ENCODE measurements around the gene SMARCA2.

SMARCA2 gene

DNA sequence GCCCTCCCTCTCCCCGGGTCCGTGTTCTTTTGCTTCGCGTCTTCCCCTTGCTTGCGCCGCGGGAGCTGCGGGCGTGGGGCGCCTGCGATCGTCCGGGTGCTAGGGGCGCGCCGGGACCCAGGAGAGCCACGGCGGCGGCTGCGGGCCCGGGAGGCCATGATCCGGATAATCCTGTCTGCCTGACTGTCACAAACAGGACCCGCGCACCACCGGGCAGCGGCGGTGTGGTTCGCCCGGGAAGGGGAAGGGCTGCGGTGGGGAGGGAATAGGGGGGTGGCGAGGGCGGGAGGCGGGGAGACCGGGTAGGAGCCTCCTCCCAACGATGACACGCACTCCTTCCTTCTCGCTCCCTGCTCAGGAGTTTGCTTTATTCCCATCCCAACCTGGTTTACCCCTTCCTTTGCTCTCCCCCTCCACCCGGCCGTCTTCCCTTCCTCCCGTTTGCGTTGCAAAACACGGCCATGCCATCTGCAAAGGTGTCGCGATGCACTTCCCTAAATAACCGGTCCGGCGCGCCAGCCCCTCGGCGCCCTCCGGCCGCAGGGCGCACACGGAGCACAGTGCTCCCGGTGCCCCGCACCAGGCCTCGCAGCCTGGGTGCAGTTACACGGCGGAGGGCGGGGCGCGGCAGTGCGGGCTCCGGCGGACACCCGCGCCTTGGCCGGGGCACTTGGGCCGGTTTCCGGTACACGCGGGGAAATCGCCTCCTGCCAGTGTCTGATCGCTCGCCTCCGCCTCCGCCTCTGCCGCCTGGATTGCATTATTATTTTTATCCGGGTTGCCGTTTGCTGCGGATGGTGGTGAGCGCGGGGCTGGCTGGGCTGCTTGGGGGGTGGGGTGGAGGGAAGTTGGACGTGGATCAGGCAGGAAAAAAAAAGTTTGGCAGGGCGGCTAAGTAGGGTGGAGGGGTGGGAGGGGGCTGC lies 1.5 kb downstream of the SMARCA2 start:
- peak; percentile 44 for DNase-seq

DNA sequence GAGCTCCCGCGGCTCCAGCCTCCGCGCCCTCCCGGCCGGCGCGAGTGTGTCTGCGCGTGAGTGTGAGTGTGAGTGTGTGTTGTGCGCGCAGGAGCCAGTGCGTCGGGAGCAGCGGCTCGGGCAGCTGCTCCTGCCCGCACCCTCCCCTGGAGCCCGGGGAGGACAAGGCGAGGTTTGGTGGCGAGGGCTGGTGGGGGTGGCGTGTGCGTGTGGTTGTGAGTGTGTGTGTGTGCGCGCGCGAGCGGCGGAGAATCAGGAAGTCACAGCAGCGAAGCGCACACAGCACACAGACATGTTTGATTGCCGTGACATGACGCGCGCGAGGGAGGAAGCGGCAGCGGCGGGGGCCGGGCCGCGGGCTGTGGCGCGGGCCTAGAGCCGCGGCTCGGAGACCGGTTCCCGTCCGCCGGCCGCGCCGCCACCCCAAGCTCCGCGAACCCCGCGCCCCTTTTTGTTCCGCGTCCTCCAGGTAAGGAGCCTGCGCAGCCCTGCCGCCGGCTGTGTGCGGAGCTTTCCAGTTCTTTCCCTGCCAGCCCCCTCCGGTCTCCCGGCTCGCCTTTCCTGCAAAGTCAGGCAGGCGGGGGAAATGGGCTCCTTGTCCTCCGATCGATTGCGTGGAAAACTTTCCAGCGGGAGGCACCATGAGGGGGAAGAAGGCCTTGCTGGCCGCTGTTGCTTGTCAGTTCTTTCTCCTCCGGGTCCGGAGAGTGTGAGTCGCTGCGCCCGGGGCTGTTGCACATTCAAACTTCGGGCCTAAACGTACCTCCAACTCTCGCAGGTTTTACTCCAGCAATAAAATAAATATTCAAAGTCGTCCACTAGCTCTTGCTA lies 2.4 kb downstream of the SMARCA2 start:
- DNase-seq, result peak; percentile 60

DNA sequence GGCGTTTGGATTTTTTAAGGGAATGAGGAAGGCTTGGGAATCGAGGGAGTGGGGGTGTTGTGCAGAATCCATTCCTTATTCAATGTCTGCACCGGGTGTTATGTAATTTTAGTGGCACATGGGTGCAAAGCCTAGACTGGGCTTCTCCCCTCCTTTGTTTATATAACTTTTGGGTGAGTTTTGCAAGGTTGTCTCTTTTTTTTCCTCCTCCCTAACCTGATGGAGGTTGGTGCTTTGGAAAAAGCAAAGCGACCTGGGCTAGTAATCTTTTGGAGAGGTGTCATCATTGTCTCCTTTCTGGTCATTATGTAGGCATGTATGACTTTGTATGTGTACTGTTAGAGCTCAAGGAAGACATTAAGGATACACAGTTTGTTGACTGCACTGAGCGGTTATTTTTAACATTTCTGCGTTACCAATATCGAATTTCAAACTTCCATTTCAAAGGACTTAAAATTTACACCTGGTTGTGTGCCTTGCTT lies 3.1 kb downstream of the SMARCA2 start:
- DNase-seq, result no peak

DNA sequence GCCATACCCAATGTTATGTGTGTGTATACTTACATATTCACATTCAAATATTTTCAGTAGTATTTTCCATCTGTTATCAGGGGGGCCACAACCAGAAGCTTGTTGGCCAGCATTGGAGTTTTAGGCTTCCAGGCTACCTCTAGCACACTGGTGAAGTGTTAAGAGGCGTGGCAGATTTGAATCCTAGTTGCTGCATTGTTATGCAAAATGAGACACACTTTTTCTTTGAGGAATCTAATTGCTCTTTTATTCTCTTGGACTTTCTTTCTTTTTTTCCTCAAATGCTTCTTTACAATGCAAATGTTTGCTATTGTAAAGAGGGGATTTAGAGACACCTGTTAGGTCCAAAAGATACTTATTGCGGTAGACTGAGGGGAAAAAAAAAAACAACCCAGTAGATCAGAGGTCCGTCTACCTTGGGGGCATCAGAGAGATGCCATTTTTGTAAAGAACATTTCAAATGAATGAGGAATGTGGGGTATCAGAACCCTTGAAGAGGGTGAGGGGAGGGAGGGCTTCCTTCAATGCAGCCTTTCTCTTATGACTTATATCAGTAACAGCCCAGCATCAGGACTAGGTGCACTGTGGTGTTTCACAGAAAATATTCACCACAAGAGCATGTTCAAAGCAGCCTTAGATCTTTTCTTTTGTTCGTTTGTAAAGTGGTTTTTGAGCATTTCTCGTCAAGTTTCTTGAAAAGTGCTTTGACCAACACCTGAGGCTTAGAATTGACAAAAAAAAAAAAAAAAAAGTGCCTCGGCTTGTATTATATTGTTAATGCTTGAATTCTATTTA lies 3.8 kb downstream of the SMARCA2 start:
- DNase-seq, result no peak

DNA sequence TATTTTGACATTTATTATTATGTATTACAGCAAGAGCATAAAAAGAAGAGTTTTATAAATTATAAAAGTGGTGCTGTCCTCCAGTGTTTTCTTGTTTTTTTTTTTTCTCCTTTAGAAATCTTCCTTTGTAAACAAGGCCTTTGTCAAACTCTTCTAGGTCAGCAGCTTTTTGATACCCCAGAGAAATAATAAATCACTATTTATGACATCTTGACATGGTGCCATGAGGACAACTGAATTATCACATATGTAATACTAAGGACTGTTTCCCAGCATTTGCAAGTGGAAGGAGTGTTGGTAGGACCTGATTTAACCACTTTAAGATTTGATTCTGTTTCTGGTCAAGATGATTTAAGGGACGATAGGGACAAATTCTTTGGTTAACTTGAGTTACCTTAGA lies 4.6 kb downstream of the SMARCA2 start:
- no peak for DNase-seq

DNA sequence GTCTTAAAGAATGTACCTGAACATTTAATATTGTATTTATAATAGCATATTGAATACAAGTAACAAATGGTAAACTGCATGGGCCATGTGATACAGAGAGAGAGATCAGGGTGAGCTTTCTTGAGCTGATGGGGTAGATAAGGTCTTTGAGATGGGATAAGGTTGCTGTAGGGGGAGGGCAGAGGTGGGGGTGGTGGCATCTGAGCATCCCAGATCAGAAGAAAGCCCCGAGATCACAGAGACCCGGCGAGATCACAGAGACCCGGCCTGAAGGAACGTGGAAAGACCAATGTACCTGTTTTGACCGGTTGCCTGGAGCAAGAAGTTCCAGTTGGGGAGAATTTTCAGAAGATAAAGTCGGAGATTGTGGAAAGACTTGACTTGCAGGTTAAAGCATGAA lies 6.6 kb downstream of the SMARCA2 start:
- no peak for DNase-seq

DNA sequence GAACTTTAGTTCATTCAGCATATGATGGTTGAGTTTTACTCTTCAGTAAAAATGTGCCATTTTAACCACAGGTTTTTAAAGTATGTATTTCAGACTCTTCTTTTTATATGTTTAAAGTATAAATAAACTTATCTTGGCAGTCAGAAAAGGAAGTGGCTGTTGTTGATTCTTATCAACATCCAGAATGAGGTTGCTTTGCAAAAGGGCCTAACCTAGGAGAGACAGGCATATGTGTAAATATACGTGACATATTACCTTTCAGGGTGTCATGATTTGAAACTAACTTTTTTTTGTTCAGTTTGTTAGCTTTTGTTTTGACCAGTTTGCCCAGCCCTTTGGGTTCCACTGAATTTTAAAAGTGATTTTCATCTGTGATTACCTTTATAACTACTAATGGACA lies 7.4 kb downstream of the SMARCA2 start:
- DNase-seq, result no peak

DNA sequence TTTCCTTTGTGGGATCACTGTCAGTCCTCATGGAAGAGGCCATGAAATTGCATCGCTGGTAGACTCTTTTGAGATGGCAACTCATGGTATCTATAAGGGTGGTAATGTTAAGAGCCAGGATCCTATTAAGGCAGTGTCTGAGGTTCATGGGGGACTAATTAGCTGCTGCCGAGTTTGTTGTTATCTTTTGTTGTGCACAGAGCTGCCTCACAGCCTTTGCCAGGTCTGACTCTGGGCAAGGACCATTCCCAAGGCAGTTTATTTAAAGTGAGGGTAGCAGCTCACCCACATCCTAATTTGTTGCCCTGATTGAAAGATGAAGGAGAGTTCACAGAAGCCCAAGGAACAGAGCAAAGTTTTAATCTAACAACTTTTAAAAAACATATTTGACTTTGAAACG lies 7.9 kb downstream of the SMARCA2 start:
- no peak for DNase-seq

DNA sequence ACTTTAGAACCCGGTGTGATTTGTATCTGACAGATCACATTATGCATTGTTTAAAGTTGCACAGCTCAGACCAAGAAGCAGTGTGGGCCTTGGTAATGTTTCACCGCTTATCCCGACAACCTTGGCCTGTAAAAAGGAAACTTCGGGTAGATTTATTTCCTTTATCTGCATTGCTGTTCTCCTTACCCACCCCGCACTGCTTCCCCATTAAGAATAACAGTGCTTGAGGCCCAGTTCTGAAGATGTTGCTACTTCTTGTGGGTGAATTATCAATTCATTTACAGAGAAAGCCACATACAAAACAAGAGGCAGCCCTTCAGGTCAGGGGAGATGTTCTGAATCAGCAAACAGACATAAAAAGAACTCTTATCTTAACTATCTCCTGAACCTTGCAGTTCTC lies 8.4 kb downstream of the SMARCA2 start:
- DNase-seq, result no peak

DNA sequence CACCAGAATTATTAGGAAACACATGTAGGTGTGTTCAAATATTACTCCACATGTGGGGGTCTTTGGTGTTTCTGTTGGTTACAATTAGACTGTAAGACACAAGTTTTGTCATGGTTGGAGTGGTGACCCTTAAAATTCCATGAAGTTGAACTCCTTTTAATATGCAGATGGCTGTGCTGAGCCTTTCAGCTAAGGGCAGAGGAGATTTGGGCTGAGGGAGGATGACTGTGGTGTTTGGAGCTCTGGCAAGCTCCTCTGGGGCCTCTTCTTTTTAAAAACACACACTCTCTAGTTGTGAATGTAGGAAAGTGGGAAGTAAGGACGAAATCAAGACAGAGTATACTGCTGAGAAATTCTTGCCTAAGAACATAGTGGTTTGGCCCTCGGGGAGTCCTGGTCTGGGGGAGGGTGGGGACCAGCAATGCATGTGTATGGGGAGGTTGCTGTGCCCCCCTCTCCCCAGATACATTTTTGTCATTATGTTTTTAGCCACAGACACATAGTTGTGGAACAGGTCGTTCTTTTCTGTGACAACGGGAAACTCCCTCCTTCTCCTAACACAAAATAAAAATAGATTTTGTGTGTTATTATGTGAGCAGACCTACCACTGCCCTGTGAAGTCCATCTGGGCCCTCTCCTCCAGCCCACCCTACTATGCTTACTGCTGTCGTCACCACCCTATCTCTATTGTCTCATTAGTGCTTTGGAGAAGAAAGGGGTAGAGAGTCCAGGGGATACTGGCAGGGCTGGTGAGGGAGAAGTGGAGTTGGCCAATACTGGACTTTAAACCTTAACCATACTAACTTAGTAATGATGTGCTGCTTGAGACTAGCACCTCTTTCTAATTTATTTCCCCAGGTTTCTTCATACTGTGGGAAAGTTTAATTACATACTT lies 10.0 kb downstream of the SMARCA2 start:
- no peak for DNase-seq

DNA sequence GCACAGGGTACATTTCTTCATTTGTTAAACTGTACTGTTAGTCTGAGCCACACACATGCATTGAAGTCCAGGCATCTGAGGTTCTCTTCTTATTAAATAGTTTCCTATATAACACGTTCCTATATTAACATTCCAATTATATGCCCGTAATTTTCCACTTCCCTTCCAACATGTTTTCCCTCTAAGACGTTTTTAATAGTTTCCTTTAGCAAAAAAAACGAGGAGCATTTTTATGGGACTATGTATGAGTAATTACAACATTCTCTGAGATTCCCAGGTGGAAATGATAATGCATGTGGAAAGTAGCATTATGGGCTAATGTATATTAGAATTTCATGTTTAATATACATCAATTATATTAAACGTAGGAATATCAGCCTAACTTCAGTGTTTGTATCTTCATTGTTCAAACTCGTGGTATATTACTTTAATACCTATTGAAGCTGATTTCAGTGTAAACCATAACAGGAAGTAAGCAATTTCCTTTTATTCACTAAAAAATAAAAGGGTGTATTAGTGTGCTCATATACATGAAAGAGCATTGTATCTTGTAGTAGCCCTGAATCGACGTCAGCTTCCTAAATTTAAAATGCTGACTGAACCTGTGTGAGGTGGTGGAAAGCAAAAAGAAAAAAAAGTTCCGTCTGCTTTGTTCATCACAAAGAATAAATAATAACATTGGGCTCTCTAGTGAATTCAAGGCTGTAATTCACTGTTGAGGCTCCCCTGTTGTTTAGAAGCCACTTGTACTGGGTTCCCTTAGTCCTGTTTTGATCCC lies 11.3 kb downstream of the SMARCA2 start:
- DNase-seq, result no peak

DNA sequence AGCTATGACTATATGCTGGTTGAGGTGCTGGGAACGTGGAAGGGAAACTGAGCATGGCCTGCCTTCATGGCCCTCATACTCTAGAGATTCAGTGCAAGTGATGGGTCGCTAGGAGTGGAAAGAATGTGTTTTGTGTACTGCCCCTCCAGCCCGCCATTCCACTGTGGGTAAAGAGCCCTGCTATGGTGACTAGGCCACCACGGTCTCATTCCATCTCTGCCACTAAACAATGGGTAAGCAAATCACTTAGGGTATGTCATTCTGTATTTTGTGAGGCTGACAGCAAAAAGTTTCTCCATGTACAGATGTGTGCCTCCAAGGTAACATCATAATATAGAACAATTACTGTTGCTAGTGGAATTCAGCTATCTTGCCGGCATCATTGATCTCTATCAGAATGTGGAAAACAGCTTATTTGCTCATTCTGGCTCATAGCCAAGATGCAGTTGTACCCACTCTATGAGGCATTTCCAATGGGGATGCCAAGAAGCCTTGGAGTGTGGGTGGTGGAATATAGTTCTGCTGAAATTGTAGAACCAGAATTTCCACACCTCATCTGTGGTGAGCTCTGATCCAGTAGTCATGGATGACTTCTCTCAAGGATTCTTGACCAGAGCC lies 12.5 kb downstream of the SMARCA2 start:
- DNase-seq, result no peak

DNA sequence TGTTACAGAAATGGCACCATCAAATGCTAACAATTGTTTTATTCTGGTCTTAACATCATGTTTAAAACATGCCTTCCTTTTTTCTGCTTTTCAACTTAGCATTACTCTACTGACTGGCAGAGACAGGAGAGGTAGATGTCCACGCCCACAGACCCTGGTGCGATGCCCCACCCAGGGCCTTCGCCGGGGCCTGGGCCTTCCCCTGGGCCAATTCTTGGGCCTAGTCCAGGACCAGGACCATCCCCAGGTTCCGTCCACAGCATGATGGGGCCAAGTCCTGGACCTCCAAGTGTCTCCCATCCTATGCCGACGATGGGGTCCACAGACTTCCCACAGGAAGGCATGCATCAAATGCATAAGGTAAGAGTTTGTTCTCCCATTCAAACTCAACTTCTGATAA lies 13.7 kb downstream of the SMARCA2 start:
- no peak for DNase-seq

DNA sequence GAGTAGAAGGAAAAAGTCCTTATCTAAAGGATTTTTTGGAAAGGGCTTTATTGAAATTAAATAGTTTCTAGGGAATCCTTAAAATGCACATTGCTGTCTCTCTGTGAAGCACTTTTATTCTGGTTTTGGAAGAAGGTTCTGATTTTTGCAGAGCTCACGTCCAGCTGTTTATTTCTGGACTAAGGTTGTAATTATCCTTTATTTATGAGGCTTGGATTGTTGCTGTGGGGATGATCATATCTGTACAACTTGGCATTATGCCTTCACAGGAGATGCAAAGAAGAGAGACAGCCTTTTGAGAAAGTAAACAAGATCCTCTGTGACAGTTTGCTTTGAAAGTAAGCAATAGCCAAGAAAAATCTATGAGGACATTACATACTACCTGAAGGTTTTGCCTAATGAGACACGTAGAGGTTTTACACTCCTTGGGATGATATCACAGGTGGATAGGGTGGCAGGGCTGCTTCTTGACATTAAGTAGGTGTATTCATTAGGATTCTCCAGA lies 14.6 kb downstream of the SMARCA2 start:
- DNase-seq, result no peak

DNA sequence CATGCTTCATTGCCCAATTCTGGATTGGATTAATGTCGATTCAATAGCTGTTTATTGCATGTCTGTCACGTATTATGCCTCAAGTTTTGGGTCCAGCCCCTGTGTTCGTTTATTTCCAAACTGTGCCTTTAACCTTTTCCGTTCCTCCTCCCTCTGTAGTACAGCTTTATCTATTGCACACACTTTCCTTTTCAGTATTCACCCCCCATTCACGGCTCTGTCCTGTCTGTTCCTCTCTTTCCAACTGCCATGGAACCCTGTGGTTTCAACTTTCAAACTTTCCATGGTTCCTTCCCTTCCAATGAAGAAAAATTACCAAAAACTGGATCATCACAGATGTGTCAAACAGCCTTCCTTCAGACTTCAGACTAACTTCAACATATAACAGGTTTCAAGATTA lies 17.1 kb downstream of the SMARCA2 start:
- DNase-seq, result no peak

DNA sequence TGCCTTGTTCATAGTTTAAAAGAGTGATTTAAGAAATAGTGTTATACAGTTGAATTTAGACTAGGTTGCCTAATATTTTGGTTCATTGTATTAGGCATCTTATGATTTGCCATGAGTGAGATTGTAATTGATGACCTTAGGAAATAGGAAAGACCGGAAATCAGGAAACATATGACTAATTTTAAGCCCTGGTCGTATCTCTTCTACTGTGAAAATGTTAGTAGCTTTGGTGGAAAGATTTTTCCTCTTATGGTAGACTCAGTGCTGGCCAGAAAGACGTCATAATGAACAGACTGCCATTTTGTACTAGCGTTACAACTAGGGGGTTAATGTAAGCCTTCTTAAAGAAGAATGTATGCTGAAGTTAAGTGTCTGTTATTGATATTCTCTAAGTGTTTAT lies 21.7 kb downstream of the SMARCA2 start:
- DNase-seq, result no peak

DNA sequence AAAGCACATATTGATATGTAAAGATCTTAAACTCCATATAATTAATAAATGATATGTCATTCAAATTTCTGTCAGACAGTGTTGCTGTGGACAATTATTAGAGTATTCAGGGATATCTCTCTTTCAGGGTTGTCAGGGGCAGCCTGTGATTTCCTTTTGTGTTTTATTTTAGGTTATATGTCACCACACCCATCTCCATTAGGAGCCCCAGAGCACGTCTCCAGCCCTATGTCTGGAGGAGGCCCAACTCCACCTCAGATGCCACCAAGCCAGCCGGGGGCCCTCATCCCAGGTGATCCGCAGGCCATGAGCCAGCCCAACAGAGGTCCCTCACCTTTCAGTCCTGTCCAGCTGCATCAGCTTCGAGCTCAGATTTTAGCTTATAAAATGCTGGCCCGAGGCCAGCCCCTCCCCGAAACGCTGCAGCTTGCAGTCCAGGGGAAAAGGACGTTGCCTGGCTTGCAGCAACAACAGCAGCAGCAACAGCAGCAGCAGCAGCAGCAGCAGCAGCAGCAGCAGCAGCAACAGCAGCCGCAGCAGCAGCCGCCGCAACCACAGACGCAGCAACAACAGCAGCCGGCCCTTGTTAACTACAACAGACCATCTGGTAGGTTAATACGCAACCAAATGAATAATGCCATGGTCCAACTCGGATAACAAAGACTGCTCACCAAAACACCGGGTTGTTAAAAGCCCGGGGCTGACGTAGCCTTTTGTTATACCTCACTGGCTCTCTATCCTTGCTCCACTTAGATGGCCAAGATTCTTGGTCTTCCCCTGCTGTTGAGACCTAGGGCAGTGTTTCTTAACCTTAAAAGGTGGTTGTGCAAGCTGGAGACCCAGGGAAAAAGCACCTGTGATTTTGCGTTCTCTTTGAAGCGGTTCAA lies 24.4 kb downstream of the SMARCA2 start:
- DNase-seq, result no peak

DNA sequence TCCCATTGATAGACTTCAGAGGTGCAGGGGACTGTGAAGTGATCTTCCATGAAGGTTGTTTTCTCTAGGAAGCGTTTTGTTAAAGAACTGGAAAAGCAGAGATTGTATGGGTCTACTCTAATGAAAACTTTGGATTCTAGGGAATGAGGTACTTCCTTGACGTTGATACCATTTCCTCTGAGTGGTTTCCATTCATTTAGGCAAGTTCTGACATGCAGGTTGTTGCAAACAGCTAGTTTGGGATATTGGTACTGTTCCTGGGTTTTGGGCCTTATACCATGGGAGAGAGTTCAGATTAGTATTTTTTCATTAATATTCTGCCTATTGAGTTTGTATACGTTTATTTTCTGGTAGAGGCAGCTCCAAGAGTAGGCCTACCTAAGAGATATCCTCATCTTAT lies 25.7 kb downstream of the SMARCA2 start:
- no peak for DNase-seq

DNA sequence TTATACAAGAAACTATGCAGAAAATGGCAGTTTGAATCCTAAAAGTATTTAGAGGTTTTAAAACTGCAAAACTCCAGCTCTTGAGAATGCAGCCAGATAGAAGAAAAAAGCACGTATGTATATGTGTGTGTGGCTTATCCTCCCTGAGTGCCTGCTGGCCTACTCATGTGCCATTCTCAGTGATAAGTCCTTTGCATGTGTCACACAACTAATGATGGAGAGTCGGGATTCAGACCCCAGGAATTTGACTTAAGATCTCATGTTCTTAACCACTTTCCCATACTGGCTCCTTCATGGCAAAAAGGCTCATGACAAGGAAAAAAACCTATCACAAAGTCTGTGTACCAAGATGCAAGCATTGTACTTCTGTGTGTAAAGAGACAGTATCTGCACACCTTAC lies 26.6 kb downstream of the SMARCA2 start:
- DNase-seq, result no peak

Measured in effector CD8-positive, alpha-beta T cell (primary cell).